SK-N-MC (cell line): ENCODE results near the gene MTMR3.
A peak's percentile ranks its signal among the peaks of the same experiment; 100 is the strongest.
"Not testable (repeated sequence)": the region's sequence is repeated elsewhere in the genome, so short reads cannot be mapped to it uniquely, and the experiment has no call there.

Source experiments
- DNase-seq: peaks from one replicate; pipeline ENCODE4 v3.0.0-alpha.2; 2011; ENCODE audit warnings: low read depth, low spot score
- H3K27ac ChIP-seq: fragments of 200-600 bp; sonication (generic); 2 replicates; pipeline ENCODE4 v1.5.1; 2016; ENCODE audit warnings: mixed run types
- H3K36me3 ChIP-seq: fragments of 200-600 bp; sonication (generic); 2 replicates; pipeline ENCODE4 v1.6.1; 2017; ENCODE audit warnings: antibody characterized with exemption, low read length, mixed read lengths; ENCODE audit not compliant: insufficient read depth
- H3K4me3 ChIP-seq: fragments of 200-600 bp; sonication (generic); 2 replicates; pipeline ENCODE4 v1.5.1; 2016
- H3K9ac ChIP-seq: fragments of 200-600 bp; sonication (generic); 2 replicates; pipeline ENCODE4 v1.8.0; 2017; ENCODE audit warnings: mixed run types, mixed read lengths; ENCODE audit not compliant: insufficient read length
- H3K9me3 ChIP-seq: fragments of 200-600 bp; sonication (generic); 2 replicates; pipeline ENCODE4 v1.6.1; 2017; ENCODE audit warnings: low read depth, mild to moderate bottlenecking, antibody characterized with exemption, low read length, moderate library complexity, mixed read lengths
- EZH2 ChIP-seq: fragments of 200-600 bp; sonication (generic); IDR thresholded peaks from one replicate; pipeline ENCODE4 v1.6.1; 2017; ENCODE audit warnings: antibody characterized with exemption
- FOXP2 ChIP-seq: optimal IDR thresholded peaks from 2 replicates; pipeline ENCODE3; 2011; ENCODE audit warnings: mild to moderate bottlenecking, moderate library complexity; ENCODE audit not compliant: insufficient read depth; ENCODE audit errors: extremely low read length, control extremely low read depth
- POLR2AphosphoS5 ChIP-seq: IDR thresholded peaks from 2 replicates; pipeline ENCODE4 v1.6.1; 2012; ENCODE audit warnings: mild to moderate bottlenecking, low read depth, low read length, borderline replicate concordance

MTMR3 gene

DNA sequence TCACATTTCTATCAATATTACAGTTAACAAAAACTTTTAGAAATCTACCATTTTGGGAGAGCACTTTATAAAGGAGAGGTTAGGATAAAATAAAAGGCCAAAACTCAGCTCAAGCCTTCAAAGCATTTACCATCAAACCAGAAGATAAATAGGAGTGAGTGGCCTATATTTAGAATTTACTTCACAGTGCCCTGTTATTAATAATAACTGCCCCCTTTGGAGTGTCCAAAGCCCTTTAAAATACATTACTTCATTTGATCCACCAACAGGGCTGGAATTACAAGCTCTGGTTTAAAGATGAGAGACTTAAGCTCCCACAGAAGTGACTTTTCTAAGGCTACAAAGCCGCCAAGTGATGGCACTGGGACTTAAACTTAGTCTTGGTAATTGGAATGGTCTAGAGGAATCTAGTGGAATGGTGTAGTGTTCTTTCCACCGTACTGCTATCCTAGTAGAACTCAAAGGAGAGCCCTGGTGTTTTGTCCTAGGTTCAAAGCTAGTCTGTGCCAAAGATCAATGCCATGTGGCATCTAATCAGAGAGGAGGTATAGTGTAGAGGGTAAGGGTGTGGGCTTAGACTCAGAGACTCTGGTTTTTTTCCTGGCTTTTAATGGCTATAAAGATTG is 21.2 kb upstream of the MTMR3 start:
- no peak overlapping the region for H3K4me3 ChIP-seq
- no peak for DNase-seq
- H3K9me3 ChIP-seq, result no peaks in the 10 kb centered on the region
- no peak overlapping the region for H3K9ac ChIP-seq
- TF ChIP-seq EZH2 (no peak), FOXP2 (no peak), POLR2AphosphoS5 (no peak)
- no peaks in the 10 kb centered on the region for H3K36me3 ChIP-seq
- no peak overlapping the region for H3K27ac ChIP-seq

DNA sequence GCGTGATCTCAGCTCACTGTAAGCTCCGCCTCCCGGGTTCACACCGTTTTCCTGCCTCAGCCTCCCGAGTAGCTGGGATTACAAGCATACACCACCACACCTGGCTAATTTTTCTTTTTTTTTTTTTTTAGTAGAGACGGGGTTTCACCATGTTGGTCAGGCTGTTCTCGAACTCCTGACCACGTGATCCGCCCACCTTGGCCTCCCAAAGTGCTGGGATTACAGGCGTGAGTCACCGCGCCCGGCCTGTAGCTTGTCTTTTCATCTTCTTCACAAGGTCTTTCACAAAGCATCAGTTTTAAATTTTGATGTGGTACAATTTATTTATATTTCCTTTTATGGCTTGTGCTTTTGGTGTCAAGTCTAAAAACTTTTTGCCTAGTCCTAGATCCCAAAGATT is 17.4 kb upstream of the MTMR3 start:
- H3K9ac ChIP-seq, DNase-seq, H3K9me3 ChIP-seq, H3K36me3 ChIP-seq, H3K27ac ChIP-seq, H3K4me3 ChIP-seq: not testable (repeated sequence)

DNA sequence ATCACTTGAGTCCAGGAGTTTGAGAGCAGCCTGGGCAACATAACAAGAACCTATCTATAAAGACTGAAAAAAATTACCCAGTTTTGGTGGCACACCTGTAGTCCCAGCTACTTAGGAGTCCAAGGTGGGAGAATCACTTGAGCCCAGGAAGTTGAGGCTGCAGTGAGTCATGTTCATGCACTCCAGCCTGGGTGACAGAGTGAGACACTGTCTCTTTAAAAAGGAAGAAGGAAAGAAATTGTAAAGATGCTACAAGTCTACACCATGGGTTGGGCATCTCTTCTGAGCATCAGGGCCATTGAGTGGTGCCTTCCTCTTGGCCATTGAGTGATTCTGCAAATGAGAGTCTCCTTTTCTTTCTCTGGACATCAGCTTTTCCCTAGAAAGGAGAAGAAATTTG is 15.7 kb upstream of the MTMR3 start:
- no peak overlapping the region for H3K27ac ChIP-seq
- no peak for DNase-seq
- no peaks in the 10 kb centered on the region for H3K9me3 ChIP-seq
- no peaks in the 10 kb centered on the region for H3K36me3 ChIP-seq
- TF ChIP-seq POLR2AphosphoS5, result no peak
- no peak for TF ChIP-seq EZH2
- no peak for TF ChIP-seq FOXP2
- H3K4me3 ChIP-seq, result no peak overlapping the region
- no peak overlapping the region for H3K9ac ChIP-seq

DNA sequence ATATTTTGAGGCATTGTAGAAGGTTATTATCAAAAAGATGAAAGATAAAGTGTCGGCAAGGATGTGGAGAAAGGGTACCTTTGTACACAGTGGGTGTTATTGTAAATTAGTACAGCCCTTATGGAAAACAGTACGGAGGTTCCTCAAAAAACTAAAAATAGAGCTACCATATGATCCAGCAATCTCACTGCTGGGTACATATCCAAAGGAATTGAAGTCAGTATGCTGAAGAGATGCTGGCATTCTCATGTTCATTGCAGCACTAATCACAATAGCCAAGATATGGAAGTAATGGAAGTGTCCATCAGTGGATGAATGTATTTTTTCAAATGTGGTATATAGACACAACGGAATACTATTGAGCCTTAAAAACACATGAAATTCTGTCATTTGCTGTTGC is 15.1 kb upstream of the MTMR3 start:
- Histone ChIP-seq H3K36me3 (no peaks in the 10 kb centered on the region), H3K9me3 (no peaks in the 10 kb centered on the region), H3K4me3 (no peak overlapping the region), H3K27ac (no peak overlapping the region), H3K9ac (no peak overlapping the region)
- DNase-seq, result no peak
- TF ChIP-seq FOXP2 (no peak), EZH2 (no peak)

DNA sequence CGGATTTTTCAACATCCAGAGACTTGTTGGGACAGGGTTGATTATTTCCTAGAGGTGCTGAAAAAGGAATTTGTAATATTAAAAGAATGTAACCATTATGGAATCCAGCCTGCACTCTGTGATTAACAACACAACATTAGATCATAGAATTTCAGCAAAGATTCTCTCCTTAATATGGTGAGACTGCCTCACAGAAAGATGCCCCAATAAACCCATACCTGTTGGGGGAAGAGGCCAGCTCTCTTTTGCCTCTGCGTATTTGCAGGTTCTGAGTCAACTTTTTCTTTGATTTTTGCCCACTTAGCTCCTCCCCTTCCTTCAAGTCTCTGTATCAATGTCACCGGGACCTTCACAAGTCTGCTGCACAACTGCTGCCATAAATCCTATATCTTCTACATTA is 12.4 kb upstream of the MTMR3 start:
- H3K36me3 ChIP-seq, result no peaks in the 10 kb centered on the region
- H3K9ac ChIP-seq, result no peak overlapping the region
- H3K27ac ChIP-seq, result no peak overlapping the region
- peaks cover 3% of the 10 kb centered on the region; the same call in 1 of the 2 replicates for H3K9me3 ChIP-seq
- no peak for DNase-seq
- no peak for TF ChIP-seq POLR2AphosphoS5
- no peak for TF ChIP-seq EZH2
- no peak for TF ChIP-seq FOXP2
- no peak overlapping the region for H3K4me3 ChIP-seq

DNA sequence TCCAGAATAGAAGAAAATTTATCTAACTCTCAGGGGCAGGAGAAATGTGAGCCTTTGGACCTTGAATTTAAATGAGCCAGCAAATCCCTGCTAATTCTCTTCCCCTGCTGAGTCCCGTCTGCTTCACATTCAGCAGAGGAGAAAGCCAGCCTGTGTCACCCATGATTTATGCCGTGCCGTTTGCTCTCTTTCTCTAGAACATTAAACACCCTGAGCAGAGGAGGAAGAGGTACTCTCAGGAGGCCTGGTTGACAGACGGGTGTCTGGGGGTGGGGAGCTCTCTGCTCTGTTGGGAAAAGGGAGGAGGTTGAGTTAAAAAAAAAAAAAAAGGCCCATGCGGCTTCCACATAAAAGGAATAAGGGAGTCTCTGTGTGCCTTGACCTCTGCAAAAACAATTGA is 11.3 kb upstream of the MTMR3 start:
- Histone ChIP-seq H3K27ac (peak overlapping the region; percentile 77; the same call in 1 of the 2 replicates), H3K9me3 (peaks cover 3% of the 10 kb centered on the region; the same call in 1 of the 2 replicates), H3K4me3 (peak overlapping the region; percentile 61), H3K36me3 (no peaks in the 10 kb centered on the region), H3K9ac (peak overlapping the region; percentile 34)
- no peak for TF ChIP-seq FOXP2
- TF ChIP-seq POLR2AphosphoS5, result no peak
- TF ChIP-seq EZH2, result no peak
- DNase-seq, result peak; percentile 34

DNA sequence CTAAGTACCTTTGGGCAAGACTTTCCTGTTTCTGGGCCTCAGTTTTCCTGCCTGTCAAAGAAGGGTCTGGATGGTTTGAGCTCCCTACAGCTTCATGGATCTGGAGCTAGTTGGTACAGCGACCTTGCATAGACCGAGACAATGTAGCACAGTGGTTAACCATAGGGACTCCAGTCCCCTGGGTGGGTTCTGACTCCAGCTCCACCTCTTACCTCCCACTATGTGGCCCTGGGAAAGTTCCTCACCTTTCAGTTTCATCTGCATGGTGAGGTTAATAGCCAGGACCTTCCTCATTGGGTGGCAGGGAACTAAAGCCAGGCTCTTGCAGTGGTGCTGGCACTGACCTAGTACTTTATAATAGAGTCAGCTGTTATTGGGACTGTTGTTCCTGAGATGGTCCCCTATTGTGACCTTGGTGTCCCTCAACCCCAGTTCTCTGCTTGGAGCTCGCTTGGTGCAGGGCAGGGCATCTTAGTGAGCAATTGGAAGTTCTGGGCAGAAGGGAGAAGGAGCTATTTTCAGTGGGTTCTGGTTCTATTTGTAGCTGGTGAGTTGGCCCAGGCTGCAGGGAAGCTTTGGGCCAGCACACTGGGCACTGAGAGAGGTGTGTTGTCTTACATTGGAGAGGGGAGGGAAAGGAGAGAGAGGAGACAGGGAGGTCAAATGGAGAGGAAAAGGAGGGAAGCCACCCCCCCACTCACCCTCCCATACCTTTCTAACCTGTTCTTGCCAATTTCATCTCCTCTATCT is 10.7 kb upstream of the MTMR3 start:
- 0 out of 2 replicates have a peak overlapping the region, but pooled peaks have one; percentile 77 for H3K27ac ChIP-seq

DNA sequence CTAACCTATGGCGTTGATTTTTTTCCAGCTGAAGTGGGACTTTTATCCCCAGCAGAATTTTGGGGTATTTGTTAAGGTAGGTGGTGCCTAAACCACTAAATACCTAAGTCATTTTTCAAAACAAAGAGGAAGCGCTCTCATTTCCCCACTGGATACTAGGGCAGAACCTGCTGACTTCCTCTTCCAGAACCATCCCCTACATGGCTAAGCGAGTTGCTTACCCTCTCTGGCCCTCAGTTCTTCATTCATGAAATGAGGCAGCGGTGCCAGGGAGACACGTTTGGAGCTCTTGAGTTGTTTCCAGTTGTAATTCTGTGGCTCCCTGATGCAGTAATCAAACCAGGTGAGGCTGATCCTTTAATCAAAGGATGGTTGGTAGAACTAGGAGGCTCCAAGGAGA is 10.0 kb upstream of the MTMR3 start:
- DNase-seq, result no peak
- Histone ChIP-seq H3K9ac (no peak overlapping the region), H3K27ac (no peak overlapping the region), H3K4me3 (no peak overlapping the region), H3K36me3 (no peaks in the 10 kb centered on the region), H3K9me3 (peaks cover 3% of the 10 kb centered on the region; the same call in 1 of the 2 replicates)
- TF ChIP-seq POLR2AphosphoS5 (no peak), EZH2 (no peak), FOXP2 (no peak)

More for the DNA sequence above, 10.7 kb upstream of the MTMR3 start:
- DNase-seq, result no peak
- H3K9me3 ChIP-seq, result peaks cover 3% of the 10 kb centered on the region; the same call in 1 of the 2 replicates
- H3K36me3 ChIP-seq, result no peaks in the 10 kb centered on the region
- H3K4me3 ChIP-seq, result peak overlapping the region; percentile 61
- no peak for TF ChIP-seq EZH2
- no peak for TF ChIP-seq FOXP2
- no peak for TF ChIP-seq POLR2AphosphoS5
- no peak overlapping the region for H3K9ac ChIP-seq

DNA sequence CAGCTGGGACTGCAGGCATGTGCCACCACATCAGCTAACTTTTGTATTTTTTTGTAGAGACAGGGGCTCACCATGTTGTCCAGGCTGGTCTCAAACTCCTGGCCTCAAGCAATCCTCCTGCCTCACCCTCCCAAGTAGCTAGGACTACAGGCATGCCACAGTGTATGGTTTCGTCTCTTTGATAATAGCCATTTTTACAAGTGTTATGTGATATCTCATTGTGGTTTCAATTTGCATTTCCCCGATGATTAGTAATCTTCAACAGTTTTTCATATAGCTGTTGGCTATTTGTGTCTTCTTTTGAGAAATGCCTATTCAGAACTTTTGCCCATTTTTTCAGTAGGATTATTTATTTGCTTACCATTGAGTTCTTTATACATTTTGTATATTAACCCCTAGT is 9.0 kb upstream of the MTMR3 start:
- H3K9me3 ChIP-seq, result peaks cover 3% of the 10 kb centered on the region; the same call in 1 of the 2 replicates
- no peak overlapping the region for H3K9ac ChIP-seq
- no peaks in the 10 kb centered on the region for H3K36me3 ChIP-seq
- no peak for DNase-seq
- no peak overlapping the region for H3K4me3 ChIP-seq
- no peak for TF ChIP-seq FOXP2
- H3K27ac ChIP-seq, result no peak overlapping the region
